Heart left ventricle (tissue), 16 donors: ENCODE measurements around the gene HSPB6. TPM values are rescaled to one million over a fixed set of nuclear protein-coding genes. Genes with fewer than 3 reads are reported as not detected.

Source experiments
- ATAC-seq, 4 donors: fragments of 200-7000 bp; cut with Tn5 transposase; one replicate each; pipeline ENCODE4 v1.9.1; 2020 to 2022; ENCODE audit warnings: moderate library complexity in 4 of 4, mild to moderate bottlenecking in 3 of 4, moderate number of reproducible peaks in 1 of 4
- DNase-seq, 5 donors: peaks; one replicate each; pipeline ENCODE4 v3.0.0-alpha.2; 2020
- H3K27ac ChIP-seq, 12 donors: fragments of 200-600 bp; sonication (generic) in 4 of 12; one replicate each; pipeline versions ENCODE4 v1.5.0 to v1.8.0; 2016 to 2022; ENCODE audit warnings: mild to moderate bottlenecking in 2 of 12
- H3K27me3 ChIP-seq, 9 donors: fragments of 200-600 bp; sonication (generic) in 2 of 9; one replicate each; pipeline versions ENCODE4 v1.5.1 to v1.8.0; 2016 to 2022; ENCODE audit warnings: mild to moderate bottlenecking in 3 of 9
- H3K36me3 ChIP-seq, 9 donors: fragments of 200-600 bp; sonication (generic) in 2 of 9; one replicate each; pipeline versions ENCODE4 v1.5.0 to v1.8.0; 2018 to 2022; ENCODE audit warnings: mild to moderate bottlenecking in 2 of 9
- H3K4me1 ChIP-seq, 12 donors: fragments of 200-600 bp; sonication (generic) in 4 of 12; one replicate each; pipeline versions ENCODE4 v1.5.0 to v1.8.0; 2016 to 2022; ENCODE audit warnings: mild to moderate bottlenecking in 3 of 12
- H3K4me3 ChIP-seq, 12 donors: fragments of 200-600 bp; sonication (generic) in 4 of 12; one replicate each; pipeline versions ENCODE4 v1.5.0 to v1.8.0; 2017 to 2022; ENCODE audit warnings: mild to moderate bottlenecking in 9 of 12, moderate library complexity in 4 of 12
- H3K9me3 ChIP-seq, 12 donors: fragments of 200-600 bp; sonication (generic) in 4 of 12; one replicate each; pipeline versions ENCODE4 v1.5.0 to v1.8.0; 2016 to 2022; ENCODE audit warnings: mild to moderate bottlenecking in 1 of 12
- CTCF ChIP-seq, 12 donors: fragments of 200-600 bp; sonication (generic) in 4 of 12; IDR thresholded peaks; one replicate each; pipeline versions ENCODE4 v1.5.0 to v1.8.0; 2018 to 2022; ENCODE audit warnings: antibody characterized with exemption in 12 of 12, mild to moderate bottlenecking in 5 of 12
- POLR2A ChIP-seq, 2 donors: fragments of 450-650 bp; IDR thresholded peaks; one replicate each; pipeline ENCODE4 v1.6.1; 2017; ENCODE audit warnings: antibody characterized with exemption in 2 of 2, mild to moderate bottlenecking in 2 of 2, moderate library complexity in 2 of 2
- WGBS, 4 donors: extraction: QIAGEN DNeasy Blood & Tissue Kit in 2 of 4; methylation state at CpG; one replicate each; pipeline versions ENCODE4 v1.1.5 to v1.1.7; 2013 to 2018; 5-methylcytosine and 5-hydroxymethylcytosine counted together
- intact Hi-C, 10 donors: fragments of 100-400 bp; cut with DNase I; formaldehyde crosslinking; loops; one replicate each; pipeline versions ENCODE4 v1.11.1 to v1.14.2; 2022
- polyA plus RNA-seq, 2 donors: library from polyadenylated mRNA; stranded (reverse); fragments of 200-250 nt; gene quantifications; one replicate each; pipeline ENCODE4 v1.2.3, GENCODE V29; 2013
- total RNA-seq, 9 donors: library from RNA; depleted of rRNA in 2 of 9; stranded (reverse); fragments of >200 nt in 2 of 9; fragmentation: NEBNext Ultra II Directional in 3 of 9; extraction: Animal tissue kit (Norgen Biotek cat#: 25700) in 3 of 9; gene quantifications; one replicate each; pipeline versions ENCODE4 v1.1.0 to v1.2.4, GENCODE V29; 2016 to 2023
- donor health status: ischemic (EF 13 %, LVEDD 7.1; RV severe dilation, severe dysfunction).
- donor health status: healthy with polysubstance abuse.
- donor health status: DM: no; HTN: yes; CAD: no.
- donor health status: DM: no; HTN: no; CAD: no.
- donor health status: ischemic (EF 25% LVEDD 6.9; RV normal size, moderate dysfunction).
- donor health status: ischemic (EF 25% LVEDD 5.7; RV mildly dilated, moderate dysfunction).
- donor health status: healthy.
- donor health status: DM: yes; HTN: yes; CAD: no.
- donor health status: ischemic (EF 35%, LVEDD 5.7; RV mildly dilated, moderate dysfunction).
- donor health status: nonischemic (EF 11% LVEDD 7.7; RV severe dilation, severe dysfunction).
- donor health status: DM: yes; HTN: yes; CAD: no.
- donor health status: PGD.
- donor health status: ischemic (EF 29% LVEDD 5.4; RV normal size, mild dysfunction).
- donor health status: nonischemic (EF 23%, LVEDD 6.1; RV moderate dilation, normal function).

HSPB6 gene
- total and polyA plus RNA-seq, 11 donors: 156 to 1,012 (median 585) TPM

- Histone ChIP-seq H3K4me3 (peak within 1 kb of the TSS in 10 of 12 donors; percentile 42 to 80 (median 67)), H3K27me3 (no peaks in the 10 kb centered on the region), H3K36me3 (peaks cover 0 to 33% (median 25%) of the 10 kb centered on the region in 9 donors), H3K4me1 (peaks cover 14 to 67% (median 32%) of the 10 kb centered on the region in 12 donors), H3K27ac (peak within 1 kb of the TSS in 10 of 12 donors; percentile 29 to 95 (median 74)), H3K9me3 (no peaks in the 10 kb centered on the region)
- intact Hi-C loops: loop anchor here in 4 of 10 donors (5.0 to 10.0 kb wide), 3 partner anchors 190 to 313 kb away; partner anchors contain the start of genes LRFN3 (in 2 of the 4), THAP8 (in 1 of the 4) and WDR62 (in 1 of the 4)
- TF ChIP-seq POLR2A (IDR thresholded peaks at IDR 0.05): no peak
- no peak for TF ChIP-seq CTCF (IDR thresholded peaks at IDR 0.05)
- ATAC-seq: no peak
- WGBS, 4 donors: 75 to 88% (median 84%) methylated on average over 9 of the region's 9 CpGs
- DNase-seq: peak in 1 of 5 donors; percentile 56
These were observed 14.6 kb downstream of the HSPB6 start, which contains the start of gene IGFLR1 for GRCh38 chr19:35742121-35742724. Gene IGFLR1 (minus strand): TSS chr19:35742452. CDS start chr19:35741180, 1,272 bp downstream.

GRCh38 chr19:35741203-35741515, 15.7 kb downstream of the HSPB6 start:
- peak overlapping the region in 11 of 12 donors; percentile 60 to 95 (median 74) for H3K27ac ChIP-seq
- peak overlapping the region; percentile 20 to 80 (median 64) for H3K4me3 ChIP-seq
- H3K4me1 ChIP-seq: peaks cover 10 to 56% (median 26%) of the 10 kb centered on the region in 12 donors
- 6 to 12% (median 7%) methylated on average over 9 to 12 of the region's 12 CpGs for WGBS, 4 donors
- no peaks in the 10 kb centered on the region for H3K27me3 ChIP-seq
- ATAC-seq (no peak), DNase-seq (no peak)
- TF ChIP-seq POLR2A (IDR thresholded peaks at IDR 0.05): no peak
- TF ChIP-seq CTCF (IDR thresholded peaks at IDR 0.05): no peak
- intact Hi-C loops: loop anchor here in 4 of 10 donors (5.0 to 10.0 kb wide), 3 partner anchors 191 to 314 kb away; partner anchors contain the start of genes LRFN3 (in 2 of the 4), THAP8 (in 1 of the 4) and WDR62 (in 1 of the 4)
- H3K9me3 ChIP-seq: no peaks in the 10 kb centered on the region
- peaks cover 0 to 42% (median 36%) of the 10 kb centered on the region in 9 donors for H3K36me3 ChIP-seq

GRCh38 chr19:35740423-35741202, 16.2 kb downstream of the HSPB6 start:
- peak; percentile 83 to 89 (median 86) for ATAC-seq
- H3K9me3 ChIP-seq: no peaks in the 10 kb centered on the region
- H3K4me1 ChIP-seq: peaks cover 7 to 52% (median 23%) of the 10 kb centered on the region in 12 donors
- intact Hi-C loops: loop anchor here in 4 of 10 donors (1.0 to 10.0 kb wide), 4 partner anchors 17 to 314 kb away; partner anchors contain the start of genes LRFN3 (in 2 of the 4), HSPB6 (in 1 of the 4), THAP8 (in 1 of the 4) and WDR62 (in 1 of the 4)
- WGBS, 4 donors: 0 to 1% (median 0%) methylated on average over 51 to 63 of the region's 63 CpGs
- H3K27me3 ChIP-seq: no peaks in the 10 kb centered on the region
- peak; percentile 97 to 99 (median 99) for DNase-seq
- H3K36me3 ChIP-seq: peaks cover 0 to 45% (median 40%) of the 10 kb centered on the region in 9 donors
- peak in 1 of 2 donors; percentile 33 for TF ChIP-seq POLR2A (IDR thresholded peaks at IDR 0.05)
- peak in 3 of 12 donors; percentile 10 to 31 (median 24) for TF ChIP-seq CTCF (IDR thresholded peaks at IDR 0.05)
- H3K4me3 ChIP-seq: peak overlapping the region; percentile 20 to 80 (median 64)
- H3K27ac ChIP-seq: peak overlapping the region in 11 of 12 donors; percentile 60 to 95 (median 74)
